Adipose tissue (tissue), 3 donors: ENCODE data around the gene ANGPTL2. TPM values are rescaled to one million over a fixed set of nuclear protein-coding genes. Genes with fewer than 3 reads are reported as not detected.
"Not testable (repeated sequence)": the region's sequence is repeated elsewhere in the genome, so short reads cannot be mapped to it uniquely, and the experiment has no call there.

Source experiments
- H3K27ac ChIP-seq: one replicate; pipeline ENCODE4 v1.5.1; 2013; ENCODE audit warnings: low read depth, low read length
- WGBS, 3 donors: extraction: QIAGEN DNeasy Blood & Tissue Kit; methylation state at CpG; one replicate each; pipeline ENCODE4 v1.1.7; 2013; 5-methylcytosine and 5-hydroxymethylcytosine counted together
- polyA plus RNA-seq, 3 donors: library from polyadenylated mRNA; stranded (reverse); fragments of 200-250 nt; gene quantifications; one replicate each; pipeline ENCODE4 v1.2.3, GENCODE V29; 2013
- donor health status: healthy with polysubstance abuse.
- donor health status: Bipolar disorder and iron deficiency.
- donor health status: healthy.

Gene ANGPTL2, protein sequence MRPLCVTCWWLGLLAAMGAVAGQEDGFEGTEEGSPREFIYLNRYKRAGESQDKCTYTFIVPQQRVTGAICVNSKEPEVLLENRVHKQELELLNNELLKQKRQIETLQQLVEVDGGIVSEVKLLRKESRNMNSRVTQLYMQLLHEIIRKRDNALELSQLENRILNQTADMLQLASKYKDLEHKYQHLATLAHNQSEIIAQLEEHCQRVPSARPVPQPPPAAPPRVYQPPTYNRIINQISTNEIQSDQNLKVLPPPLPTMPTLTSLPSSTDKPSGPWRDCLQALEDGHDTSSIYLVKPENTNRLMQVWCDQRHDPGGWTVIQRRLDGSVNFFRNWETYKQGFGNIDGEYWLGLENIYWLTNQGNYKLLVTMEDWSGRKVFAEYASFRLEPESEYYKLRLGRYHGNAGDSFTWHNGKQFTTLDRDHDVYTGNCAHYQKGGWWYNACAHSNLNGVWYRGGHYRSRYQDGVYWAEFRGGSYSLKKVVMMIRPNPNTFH
- polyA plus RNA-seq, result 10 to 100 TPM in 2 of 3 donors, 1 to 10 TPM in 1; 4.2 to 96.1 (median 35.8) TPM

DNA sequence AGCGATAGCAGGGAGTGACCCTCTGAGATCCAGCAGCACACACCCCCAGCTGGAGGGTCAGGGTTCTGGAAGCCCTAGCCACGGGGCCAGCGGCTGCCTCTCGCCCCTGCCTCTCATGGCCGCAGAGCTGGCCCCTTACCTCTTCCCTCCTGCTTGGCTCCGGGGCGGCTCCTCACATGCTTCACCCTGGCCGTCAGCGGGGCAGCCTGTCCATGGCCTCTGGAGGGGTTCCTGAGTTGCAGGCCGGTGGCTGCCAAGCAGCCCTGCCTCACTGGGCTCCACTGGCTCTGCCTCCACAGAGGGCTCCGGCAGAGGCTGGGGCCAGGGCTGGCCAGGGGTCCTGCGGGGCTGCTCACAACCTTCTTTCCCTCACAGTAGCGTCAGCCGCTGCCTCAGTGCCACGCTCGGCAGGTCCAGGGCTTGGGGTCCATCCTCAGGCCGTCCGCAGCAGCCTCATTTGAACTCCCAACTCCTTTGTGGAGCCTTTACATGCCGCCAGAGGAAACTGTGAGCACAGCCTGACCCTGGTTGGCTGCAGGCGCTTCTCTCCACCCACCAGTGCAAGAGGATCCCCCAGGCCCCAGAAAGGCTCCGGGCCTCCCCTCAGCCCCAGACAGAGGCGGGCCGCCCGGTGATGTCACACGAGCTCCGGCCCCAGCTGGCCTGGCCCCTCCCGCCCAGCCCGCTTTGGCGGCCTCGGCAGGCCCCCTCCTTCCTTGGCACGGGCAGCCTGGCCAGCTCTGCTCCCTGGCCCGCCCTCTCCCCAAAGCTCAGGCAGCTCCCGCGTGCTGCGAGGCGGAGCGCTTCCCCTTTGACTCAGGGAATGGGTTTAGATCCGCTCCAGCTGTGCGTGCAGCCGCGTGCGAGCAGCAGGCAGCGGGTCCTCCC lies at the start of gene ANGPTL2:
TSS of gene ANGPTL2 (minus strand) at position 460 of the 888 bp plus-strand sequence. CDS start 13,904 bp downstream, outside the sequence.
- peak within 1 kb of the TSS; percentile 3 for H3K27ac ChIP-seq
- WGBS, 3 donors, result 4 to 25% (median 8%) methylated on average over 37 to 43 of the region's 43 CpGs

DNA sequence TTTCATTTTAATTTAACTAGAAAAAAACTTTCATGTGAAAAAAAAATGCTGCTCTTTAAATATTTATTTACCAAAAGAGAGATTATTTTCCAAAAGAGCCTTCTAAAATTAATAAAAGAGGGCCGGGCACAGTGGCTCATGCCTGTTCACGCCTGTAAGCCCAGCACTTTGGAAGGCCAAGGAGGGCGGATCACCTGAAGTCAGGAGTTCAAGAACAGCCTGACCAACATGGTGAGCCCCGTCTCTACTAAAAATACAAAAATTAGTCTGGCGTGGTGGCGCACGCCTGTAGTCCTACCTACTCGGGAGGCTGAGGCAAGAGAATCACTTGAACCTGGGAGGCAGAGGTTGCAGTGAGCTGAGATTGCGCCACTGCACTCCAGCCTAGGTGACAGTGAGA lies 48.9 kb upstream of the ANGPTL2 start:
- WGBS, 3 donors, result 97 to 98% (median 97%) methylated on average over 9 of the region's 9 CpGs
- not testable (repeated sequence) for H3K27ac ChIP-seq

DNA sequence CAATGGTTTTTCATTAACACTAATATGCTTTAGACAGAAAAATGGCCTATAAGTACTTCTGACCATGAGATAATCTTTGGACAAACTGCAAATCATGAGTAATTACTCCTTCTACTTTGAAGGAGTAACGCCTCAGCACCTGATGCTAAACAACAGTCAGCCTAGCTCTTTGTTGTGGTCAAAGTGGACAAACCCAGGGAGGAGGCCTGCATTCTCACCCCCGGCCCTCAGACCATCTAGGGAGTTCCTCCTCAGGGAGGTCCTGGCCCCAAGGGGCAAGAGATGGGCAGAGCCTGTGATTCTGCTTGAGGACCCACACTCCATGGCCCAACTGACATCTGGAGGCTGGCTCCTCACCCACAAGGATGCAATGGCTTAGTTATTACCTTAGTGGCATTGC lies 48.2 kb upstream of the ANGPTL2 start:
- 78 to 88% (median 88%) methylated on average over 2 of the region's 2 CpGs for WGBS, 3 donors
- H3K27ac ChIP-seq, result no peak overlapping the region

DNA sequence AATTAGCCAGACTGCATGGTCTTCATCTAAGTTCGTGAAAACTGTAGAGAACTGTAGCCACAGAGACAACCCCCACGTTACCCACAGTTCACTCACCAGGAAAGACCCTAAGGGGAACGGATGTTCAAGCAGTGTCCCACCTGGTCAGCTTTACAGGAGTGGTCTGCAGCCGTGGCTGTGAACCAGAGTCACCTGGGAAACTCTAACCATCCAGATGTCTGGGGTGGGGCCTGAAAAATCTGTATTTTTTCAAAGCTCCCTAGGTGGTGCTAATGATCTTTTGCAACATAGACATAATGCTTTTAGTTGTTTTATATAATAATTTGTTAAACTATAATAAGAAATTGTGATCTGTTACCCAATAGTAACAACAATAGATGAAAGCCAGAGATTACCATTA lies 47.7 kb upstream of the ANGPTL2 start:
- H3K27ac ChIP-seq, result no peak overlapping the region
- WGBS, 3 donors, result 85 to 92% (median 90%) methylated on average over 4 of the region's 4 CpGs

DNA sequence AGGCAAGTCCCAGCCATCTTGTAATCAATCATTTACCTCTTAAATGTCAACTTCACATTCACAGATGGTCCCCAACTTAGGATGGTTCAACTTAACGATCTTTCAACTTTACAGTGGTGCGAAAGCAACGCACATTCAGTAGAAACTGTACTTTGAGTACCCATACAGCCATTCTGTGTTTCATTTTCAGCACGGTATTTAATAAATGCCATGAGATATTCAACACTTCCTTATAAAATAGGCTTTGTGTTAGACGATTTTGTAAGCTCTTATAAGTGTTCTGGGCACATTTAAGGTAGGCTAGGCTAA lies 47.1 kb upstream of the ANGPTL2 start:
- H3K27ac ChIP-seq, result no peak overlapping the region
- 73 to 74% (median 74%) methylated on average over 5 of the region's 5 CpGs for WGBS, 3 donors

DNA sequence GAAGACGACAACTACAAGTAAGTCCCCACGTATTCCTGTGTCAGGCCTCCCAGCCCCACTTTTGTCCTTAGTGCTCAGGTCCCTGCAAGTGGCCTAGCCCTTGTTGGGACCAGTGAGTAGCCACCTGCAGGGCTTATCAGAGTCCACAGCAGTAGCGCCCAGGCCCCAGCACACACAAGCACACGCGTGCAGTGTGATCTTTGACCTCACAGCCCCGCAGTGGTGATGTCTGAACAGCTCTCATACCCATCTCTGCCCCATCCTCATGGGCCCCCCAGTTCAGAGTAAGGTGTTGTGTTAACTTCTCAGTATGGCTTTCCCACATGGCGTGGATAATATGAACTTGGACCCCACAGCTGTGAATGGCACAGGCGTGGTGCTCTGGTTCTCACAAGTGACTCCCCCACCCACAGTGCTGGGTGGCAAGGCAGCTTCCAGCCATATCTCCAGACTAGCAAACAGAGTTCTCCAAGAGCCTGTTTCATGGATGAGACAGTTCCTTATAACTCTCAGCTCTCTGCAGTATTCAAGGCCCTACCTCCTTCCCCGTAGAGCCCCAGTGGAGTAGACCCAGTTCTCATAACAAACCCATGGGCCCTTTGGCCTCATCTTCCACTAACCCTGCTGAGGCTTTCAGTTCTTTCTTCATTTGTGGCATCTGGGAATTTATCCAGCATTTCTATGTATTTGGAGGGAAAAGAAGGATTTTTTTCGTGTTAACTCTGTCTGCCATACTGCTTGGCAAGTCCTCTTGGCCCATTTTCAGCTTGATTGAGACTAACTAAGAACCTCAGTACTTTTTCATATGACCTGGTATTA lies 46.5 kb upstream of the ANGPTL2 start:
- no peak overlapping the region for H3K27ac ChIP-seq
- 94 to 97% (median 95%) methylated on average over 10 of the region's 10 CpGs for WGBS, 3 donors

DNA sequence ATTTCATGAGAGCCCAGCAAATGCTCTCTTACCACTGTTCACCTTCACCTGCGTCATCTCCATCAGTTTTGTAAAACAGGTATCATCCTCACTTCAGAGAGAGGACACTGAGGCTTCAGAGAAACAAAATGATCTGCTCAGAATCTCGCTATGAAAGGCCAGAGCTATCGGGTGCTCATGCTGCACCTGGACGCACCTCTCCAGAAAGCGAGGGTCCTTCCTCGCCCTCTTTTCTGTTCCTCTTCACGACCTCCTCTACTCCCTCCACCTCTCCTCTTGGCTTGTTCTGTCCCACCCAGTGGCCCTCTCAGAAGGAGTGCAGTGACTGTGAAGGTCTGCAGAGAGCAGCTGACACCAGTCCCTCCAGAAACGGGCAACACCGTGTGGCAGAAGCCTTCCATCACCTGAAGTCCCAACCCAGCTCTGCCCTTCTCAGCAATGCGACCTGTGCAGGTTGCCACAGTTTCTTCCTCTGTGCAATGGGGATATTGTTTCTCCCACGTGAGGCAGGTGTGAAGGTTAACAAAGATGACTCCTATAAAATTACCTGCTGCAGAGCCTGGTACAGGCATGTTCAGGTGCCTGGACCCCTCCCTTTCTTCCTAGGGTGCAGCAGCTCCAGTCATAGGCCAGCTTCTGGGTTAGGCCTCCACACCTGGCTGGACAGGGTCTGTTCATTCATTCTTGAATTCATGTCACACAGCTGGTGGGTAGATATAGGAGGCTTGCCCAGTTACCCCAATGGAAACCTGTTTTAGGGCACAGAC lies 45.3 kb upstream of the ANGPTL2 start:
- WGBS, 3 donors, result 95 to 97% (median 95%) methylated on average over 11 of the region's 11 CpGs
- H3K27ac ChIP-seq, result no peak overlapping the region

DNA sequence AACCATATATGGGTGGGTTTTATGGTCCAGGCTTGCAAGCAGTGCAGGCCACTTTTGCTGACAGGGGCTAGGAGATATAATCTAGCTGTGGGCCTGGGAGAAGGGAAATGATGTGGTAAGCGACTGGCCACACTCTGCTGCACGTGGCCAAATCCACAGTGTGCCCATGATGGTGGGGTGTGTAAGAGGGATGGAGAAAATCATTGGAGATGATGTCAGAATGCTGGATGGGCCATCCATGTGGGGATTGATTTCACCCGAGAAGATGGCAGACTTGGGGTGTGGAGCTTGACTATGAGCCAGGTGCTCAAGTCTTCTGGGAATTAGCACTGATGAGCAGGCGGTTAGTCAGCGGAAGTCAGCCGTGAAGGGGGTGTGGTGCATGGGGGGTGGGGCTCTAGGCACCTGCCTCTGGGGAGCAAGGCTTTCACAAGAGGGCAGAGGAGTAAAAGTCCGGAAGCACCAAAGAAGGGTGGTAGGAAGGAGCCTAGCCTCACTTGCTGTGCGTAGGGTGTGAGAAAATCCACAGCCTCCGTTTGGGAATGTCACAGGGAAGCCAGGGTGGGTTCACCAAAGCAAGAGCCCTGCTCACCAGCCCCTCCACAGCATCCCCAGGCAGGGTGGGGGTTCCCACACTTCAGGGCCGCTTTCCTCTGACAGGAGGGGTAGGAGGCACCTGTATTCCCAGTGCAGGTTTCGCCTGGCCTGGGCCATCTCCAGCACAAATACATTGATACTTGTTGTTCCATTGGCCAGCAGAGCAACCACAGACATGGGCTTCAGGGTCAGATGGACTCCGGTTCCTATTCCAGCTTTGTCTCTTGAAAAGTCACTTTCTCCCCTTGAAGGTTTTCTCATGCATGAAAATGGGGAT lies 44.5 kb upstream of the ANGPTL2 start:
- H3K27ac ChIP-seq, result no peak overlapping the region
- 82 to 92% (median 83%) methylated on average over 12 of the region's 12 CpGs for WGBS, 3 donors

DNA sequence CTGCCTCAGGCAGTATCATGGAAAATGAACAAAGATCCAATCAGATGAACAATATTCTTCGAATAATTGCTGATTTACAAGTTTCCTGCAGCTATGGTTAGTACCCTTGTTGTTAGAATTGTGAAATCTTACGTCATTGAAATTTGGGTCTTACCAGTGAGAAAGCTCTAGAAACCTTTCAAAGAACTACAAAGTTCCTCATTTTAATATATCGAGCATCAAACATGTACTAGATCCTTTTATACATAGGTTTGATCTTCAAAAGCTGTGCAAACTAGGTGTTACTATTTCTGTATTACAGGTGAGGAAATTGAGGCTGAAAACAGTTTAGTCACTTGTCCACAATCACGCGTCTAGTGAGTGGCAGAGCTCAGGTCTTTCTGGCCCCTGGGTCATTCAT lies 43.7 kb upstream of the ANGPTL2 start:
- no peak overlapping the region for H3K27ac ChIP-seq
- 70 to 86% (median 76%) methylated on average over 5 of the region's 5 CpGs for WGBS, 3 donors

DNA sequence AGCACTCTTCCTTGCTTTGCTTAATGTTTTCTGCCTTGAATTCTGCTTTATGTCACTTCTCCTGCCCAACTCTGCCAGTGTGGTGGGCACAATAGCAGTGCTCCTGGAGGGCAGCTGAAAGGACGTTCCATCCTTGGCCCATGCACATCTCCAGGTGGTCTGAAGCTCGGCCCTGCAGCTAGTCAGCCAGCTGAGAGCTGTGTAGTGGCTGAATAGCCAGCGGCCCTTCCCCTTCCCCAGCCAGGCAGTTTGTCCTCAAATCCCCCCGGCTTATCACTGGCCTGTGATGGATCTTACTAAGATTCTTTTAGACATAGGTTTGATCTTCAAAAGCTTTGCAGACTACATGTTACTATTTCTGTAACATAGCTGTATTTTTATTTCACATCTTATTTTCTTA lies 42.7 kb upstream of the ANGPTL2 start:
- no peak overlapping the region for H3K27ac ChIP-seq
- WGBS, 3 donors, result 85 to 89% (median 88%) methylated on average over 4 of the region's 4 CpGs

DNA sequence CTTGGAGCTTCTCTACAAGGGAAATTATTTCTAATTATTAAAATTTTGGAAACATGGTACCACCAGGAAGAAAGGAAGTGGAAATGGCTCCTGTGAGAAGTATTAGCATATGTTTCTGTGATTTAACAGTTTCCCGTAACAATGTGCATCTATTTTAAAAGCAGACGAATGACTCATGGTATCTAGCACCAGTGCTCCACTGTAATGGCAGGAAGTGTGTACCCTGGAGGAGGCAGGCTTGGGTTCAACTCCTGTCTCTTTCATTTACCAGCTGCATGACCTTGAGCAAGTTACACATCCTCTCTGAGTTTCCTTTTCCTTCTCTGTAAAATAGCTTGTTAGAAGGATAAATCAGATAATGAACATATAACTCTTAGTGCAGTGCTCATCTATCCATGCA lies 41.0 kb upstream of the ANGPTL2 start:
- no peak overlapping the region for H3K27ac ChIP-seq
- 37 to 80% (median 51%) methylated on average over 2 of the region's 2 CpGs for WGBS, 3 donors

DNA sequence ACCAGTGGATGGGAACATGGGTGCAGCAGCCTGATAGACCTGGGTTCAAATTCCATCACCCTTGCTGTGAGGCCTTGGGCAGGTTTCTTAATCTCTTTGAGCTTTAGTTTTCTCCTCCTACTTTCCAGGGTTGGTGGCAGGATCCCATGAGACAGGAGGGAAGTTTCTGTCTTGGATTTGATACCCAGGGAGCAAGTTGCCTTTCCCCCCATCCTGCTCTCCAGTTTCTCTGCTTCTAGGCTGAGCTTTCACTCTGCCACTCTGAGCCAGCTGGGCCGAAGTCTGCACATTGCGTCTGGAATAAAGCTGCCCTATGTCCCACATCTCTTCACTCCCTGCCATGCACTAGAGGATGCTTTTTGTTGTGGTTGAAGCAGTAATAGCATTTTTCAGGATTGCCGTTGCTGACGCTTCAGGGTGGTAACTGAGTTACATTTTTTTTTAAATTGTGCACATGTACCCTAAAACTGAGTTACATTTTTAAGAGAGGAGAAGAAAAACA lies 40.5 kb upstream of the ANGPTL2 start:
- 57 to 89% (median 76%) methylated on average over 4 of the region's 4 CpGs for WGBS, 3 donors
- no peak overlapping the region for H3K27ac ChIP-seq

DNA sequence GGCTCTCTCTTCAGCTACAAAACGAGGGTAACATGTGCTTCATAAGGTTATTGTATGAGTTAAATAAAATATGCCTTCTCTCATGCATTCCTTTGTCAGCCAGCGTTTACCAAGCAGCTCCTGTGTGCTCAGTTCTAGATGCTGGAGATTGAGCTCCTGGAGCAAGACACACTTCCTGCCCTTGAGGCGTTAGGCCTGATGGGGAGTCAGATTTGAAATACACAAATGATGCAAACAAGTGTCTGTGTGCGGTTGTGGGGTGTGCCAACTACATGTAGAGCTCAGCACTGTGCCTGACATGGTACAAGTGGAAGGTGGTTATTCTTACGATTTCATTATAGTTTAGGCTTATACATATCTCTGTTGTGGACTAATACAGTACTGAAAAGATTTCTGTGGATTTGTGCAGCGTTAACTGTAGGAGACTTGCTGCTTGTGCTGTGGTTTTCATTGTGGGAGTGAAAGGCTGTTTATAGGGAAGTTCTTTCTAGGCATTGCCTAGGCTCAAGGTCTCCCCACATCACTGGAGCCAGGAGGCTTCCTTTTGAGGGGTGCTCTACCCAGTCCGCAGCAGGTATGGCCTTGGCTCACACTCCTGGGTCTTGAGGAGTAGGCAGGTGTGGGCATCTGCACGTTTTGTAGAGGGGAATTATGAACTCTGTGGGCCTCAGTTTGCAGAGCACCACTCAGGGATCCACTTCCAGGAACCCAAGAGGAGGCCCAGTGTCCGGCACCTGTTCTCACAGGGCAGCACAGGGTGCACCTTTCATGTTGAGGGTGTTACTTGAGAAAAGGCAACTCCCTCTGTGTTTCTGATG lies 39.8 kb upstream of the ANGPTL2 start:
- no peak overlapping the region for H3K27ac ChIP-seq
- WGBS, 3 donors, result 61 to 72% (median 61%) methylated on average over 9 of the region's 9 CpGs

DNA sequence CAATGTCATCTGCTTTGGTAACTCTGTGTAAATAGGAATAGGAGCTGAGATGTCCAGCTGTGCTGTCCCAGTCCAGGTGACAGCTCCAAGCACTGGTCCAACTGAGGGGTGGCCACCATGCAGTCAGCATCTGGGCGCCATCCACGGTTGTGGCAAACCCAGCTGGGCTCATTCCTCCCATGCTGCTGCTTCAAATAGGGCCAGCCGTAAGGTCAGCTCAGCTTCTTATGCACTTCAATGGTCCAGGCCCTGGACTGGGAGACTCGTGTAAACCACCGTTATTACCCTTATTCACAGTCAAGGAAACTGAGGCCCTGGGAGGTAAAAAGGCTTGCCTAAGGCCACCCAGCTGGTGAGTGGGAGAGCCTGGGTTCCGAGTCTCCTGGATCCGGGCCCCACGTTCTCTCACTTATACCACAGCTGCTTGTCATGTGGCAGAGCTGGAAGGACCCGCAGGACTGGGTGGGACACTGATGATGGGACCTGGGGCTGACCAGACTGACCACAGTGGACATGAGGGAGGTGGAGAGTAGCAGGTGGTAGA lies 38.7 kb upstream of the ANGPTL2 start:
- WGBS, 3 donors, result 96 to 97% (median 96%) methylated on average over 9 of the region's 9 CpGs

DNA sequence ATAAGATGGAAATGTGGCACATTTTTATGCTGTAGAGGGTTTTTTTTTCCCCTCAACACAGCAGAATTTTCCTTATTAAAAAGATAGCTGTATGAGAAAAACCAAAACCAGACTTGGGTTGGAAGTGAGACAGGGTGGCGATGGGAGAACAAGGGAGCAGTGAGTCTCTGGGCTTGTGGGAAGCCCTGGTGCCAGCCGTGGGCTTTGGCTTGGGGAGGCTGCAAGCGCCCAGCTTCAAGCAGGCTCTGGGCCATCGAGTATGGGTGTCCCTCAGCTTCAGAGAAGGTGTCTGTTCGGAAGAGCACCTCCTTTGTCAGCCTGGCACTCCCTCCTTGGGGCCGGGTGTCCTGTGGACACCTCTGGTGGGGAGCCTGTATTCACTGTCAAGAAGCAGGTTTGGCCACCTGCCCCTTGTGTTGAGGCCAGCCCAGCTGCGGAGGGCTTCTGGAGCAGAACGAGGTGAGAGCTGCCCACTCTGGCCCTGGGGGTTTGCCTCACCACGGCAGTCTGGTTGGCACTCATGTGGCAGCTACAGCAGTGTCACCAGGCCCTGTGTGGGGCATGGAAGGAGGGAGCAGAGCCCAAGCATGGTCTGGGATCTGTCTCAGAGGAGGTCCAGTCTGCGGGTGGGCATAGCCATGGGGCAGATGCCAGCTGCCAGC lies 37.6 kb upstream of the ANGPTL2 start:
- WGBS, 3 donors, result 86 to 92% (median 89%) methylated on average over 10 of the region's 10 CpGs
- H3K27ac ChIP-seq, result no peak overlapping the region

More for the DNA sequence above, 38.7 kb upstream of the ANGPTL2 start:
- H3K27ac ChIP-seq, result no peak overlapping the region
